Testis (tissue), 2 donors: ENCODE measurements around the gene GPC6.

Experiments
- CTCF ChIP-seq, 3 experiments: fragments of 450-650 bp in 2 of 3; fragments of 200-600 bp in 1 of 3; sonication (generic) in 1 of 3; IDR thresholded peaks; one replicate each; pipeline ENCODE4 v1.5.1; 2016 to 2019; ENCODE audit warnings: antibody characterized with exemption in 3 of 3, mild to moderate bottlenecking in 2 of 3, moderate library complexity in 1 of 3
- POLR2A ChIP-seq: fragments of 450-650 bp; IDR thresholded peaks from one replicate; pipeline ENCODE4 v1.6.1; 2017; ENCODE audit warnings: antibody characterized with exemption, mild to moderate bottlenecking, moderate library complexity

- TF ChIP-seq POLR2A = no peak
- TF ChIP-seq CTCF (IDR thresholded peaks at IDR 0.05) = no peak
Measured at GRCh38 chr13:93225610-93226009, 997 bp upstream of the GPC6 start.
